ENCODE results near the gene RNF169.

DNA sequence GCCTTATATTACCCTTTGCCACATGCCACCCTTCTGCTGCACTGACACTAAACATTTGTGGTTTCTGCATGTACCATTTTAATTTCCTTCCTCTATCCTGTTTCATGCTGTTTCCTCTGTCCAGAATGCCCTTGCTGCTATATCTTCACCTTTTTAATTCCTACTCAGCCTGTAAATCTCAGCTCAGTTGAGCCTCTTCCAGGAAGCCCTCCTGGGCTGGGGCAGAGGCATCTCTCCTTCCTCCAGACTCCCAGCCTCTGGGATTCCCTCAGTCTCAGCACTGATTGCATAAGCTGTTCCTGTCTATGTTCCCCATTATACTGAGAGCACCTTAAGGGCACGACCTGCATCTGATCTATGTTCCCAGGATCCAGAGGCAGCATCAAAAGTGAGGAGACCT lies 98.7 kb downstream of the RNF169 start:
- TF ChIP-seq MAFK (IDR thresholded peaks at IDR 0.05; ENCODE audit: low read depth, low read length) (no peak), POLR2A (IDR thresholded peaks at IDR 0.05; ENCODE audit: low read depth, low read length) (no peak), CEBPB (IDR thresholded peaks at IDR 0.05; ENCODE audit: low read depth, low read length) (no peak), MXI1 (IDR thresholded peaks at IDR 0.05; ENCODE audit: borderline replicate concordance, low read depth, low read length) (no peak), RAD21 (IDR thresholded peaks at IDR 0.05; ENCODE audit: low read length) (no peak), FOS (IDR thresholded peaks at IDR 0.05; ENCODE audit: low read depth, low read length) (no peak), SMC3 (IDR thresholded peaks at IDR 0.05; ENCODE audit: low read depth, low read length) (no peak), MAZ (IDR thresholded peaks at IDR 0.05; ENCODE audit: borderline replicate concordance, low read depth, low read length) (no peak), RFX5 (IDR thresholded peaks at IDR 0.05; ENCODE audit: low read depth, low read length) (no peak), RCOR1 (IDR thresholded peaks at IDR 0.05; ENCODE audit: insufficient replicate concordance, low read length) (no peak), BHLHE40 (IDR thresholded peaks at IDR 0.05; ENCODE audit: low read depth, low read length) (no peak)
- TF ChIP-seq, protein P1, sequence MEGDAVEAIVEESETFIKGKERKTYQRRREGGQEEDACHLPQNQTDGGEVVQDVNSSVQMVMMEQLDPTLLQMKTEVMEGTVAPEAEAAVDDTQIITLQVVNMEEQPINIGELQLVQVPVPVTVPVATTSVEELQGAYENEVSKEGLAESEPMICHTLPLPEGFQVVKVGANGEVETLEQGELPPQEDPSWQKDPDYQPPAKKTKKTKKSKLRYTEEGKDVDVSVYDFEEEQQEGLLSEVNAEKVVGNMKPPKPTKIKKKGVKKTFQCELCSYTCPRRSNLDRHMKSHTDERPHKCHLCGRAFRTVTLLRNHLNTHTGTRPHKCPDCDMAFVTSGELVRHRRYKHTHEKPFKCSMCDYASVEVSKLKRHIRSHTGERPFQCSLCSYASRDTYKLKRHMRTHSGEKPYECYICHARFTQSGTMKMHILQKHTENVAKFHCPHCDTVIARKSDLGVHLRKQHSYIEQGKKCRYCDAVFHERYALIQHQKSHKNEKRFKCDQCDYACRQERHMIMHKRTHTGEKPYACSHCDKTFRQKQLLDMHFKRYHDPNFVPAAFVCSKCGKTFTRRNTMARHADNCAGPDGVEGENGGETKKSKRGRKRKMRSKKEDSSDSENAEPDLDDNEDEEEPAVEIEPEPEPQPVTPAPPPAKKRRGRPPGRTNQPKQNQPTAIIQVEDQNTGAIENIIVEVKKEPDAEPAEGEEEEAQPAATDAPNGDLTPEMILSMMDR (conservative IDR thresholded peaks at IDR 0.05; ENCODE audit: low read depth, low read length), result no peak
- TF ChIP-seq, protein P2, sequence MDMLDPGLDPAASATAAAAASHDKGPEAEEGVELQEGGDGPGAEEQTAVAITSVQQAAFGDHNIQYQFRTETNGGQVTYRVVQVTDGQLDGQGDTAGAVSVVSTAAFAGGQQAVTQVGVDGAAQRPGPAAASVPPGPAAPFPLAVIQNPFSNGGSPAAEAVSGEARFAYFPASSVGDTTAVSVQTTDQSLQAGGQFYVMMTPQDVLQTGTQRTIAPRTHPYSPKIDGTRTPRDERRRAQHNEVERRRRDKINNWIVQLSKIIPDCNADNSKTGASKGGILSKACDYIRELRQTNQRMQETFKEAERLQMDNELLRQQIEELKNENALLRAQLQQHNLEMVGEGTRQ (IDR thresholded peaks at IDR 0.05; ENCODE audit: low read depth, low read length), result no peak
